HG03457 (cell line): ENCODE results near the gene TBCD.

Experiments
- ATAC-seq: cut with Tn5 transposase; IDR thresholded peaks from one replicate; pipeline ENCODE4 v1.9.1; 2021; ENCODE audit warnings: moderate number of reproducible peaks; ENCODE audit not compliant: unreplicated experiment

Gene TBCD

GRCh38 chr17:82751571-82752370 lies at the start of gene TBCD:
Gene TBCD, plus strand, starts transcription at chr17:82752065. Its CDS starts 129 bp downstream, at chr17:82752194.
- peak; percentile 49 for ATAC-seq

GRCh38 chr17:82702231-82702927 lies 49.5 kb upstream of the TBCD start:
- no peak for ATAC-seq

- no peak for ATAC-seq
Observed at GRCh38 chr17:82703036-82703745, 48.7 kb upstream of the TBCD start.

GRCh38 chr17:82703935-82704865 lies 47.7 kb upstream of the TBCD start:
- ATAC-seq, result no peak

- ATAC-seq, result no peak
Observed at GRCh38 chr17:82704886-82705285, 47.0 kb upstream of the TBCD start.

GRCh38 chr17:82705756-82706155 lies 46.1 kb upstream of the TBCD start:
- no peak for ATAC-seq

- no peak for ATAC-seq
Observed at GRCh38 chr17:82709024-82709675, 42.7 kb upstream of the TBCD start.

- no peak for ATAC-seq
Observed at GRCh38 chr17:82709676-82710498, 42.0 kb upstream of the TBCD start.

GRCh38 chr17:82710499-82711232 lies 41.2 kb upstream of the TBCD start:
- ATAC-seq, result no peak

- ATAC-seq, result no peak
Observed at GRCh38 chr17:82713071-82713723, 38.7 kb upstream of the TBCD start.

- no peak for ATAC-seq
Observed at GRCh38 chr17:82716203-82717010, 35.5 kb upstream of the TBCD start, which contains the start of gene FN3KRP. Gene FN3KRP, plus strand, starts transcription at chr17:82716706. Its CDS starts 50 bp downstream, at chr17:82716756.

- no peak for ATAC-seq
Observed at GRCh38 chr17:82718986-82719685, 32.7 kb upstream of the TBCD start.

- no peak for ATAC-seq
Observed at GRCh38 chr17:82720204-82720603, 31.7 kb upstream of the TBCD start.

- no peak for ATAC-seq
Observed at GRCh38 chr17:82722341-82723013, 29.4 kb upstream of the TBCD start.

GRCh38 chr17:82723169-82723807 lies 28.6 kb upstream of the TBCD start:
- no peak for ATAC-seq
